HG02759 (cell line): ENCODE data around the gene ARHGEF1.

Source experiments
- ATAC-seq: cut with Tn5 transposase; IDR thresholded peaks from one replicate; pipeline ENCODE4 v1.9.1; 2021; ENCODE audit warnings: mild to moderate bottlenecking, moderate library complexity; ENCODE audit not compliant: unreplicated experiment

Gene ARHGEF1

DNA sequence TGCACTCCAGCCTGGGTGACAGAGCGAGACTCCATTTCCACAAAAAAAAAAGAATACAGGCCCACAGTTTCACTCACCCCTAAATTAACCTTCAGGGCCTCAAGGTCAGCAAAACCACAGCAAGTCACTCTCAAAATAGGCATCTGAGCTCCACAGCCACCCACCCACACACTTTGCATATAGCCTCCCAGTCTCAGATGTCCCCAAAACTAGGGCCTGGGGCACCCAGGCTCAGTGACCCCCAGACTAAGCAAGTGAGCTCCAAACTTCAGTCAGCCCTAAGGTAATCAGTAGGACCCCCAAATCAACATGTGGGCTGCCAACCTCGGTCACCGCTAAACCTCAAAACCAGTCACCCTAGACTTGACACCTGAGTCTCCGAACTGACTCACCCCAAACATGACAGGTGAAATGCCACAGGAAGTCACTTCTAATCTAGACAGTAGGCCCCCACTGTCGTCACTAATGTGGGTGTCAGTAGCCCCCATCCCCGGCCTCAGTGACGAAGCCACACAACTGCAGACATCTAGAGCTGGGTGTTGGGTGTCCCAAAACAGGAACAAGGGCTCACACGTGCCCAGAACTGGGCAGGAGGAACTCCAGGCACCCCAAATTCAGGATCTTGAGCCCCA lies 62.3 kb downstream of the ARHGEF1 start:
- ATAC-seq, result peak; percentile 86

DNA sequence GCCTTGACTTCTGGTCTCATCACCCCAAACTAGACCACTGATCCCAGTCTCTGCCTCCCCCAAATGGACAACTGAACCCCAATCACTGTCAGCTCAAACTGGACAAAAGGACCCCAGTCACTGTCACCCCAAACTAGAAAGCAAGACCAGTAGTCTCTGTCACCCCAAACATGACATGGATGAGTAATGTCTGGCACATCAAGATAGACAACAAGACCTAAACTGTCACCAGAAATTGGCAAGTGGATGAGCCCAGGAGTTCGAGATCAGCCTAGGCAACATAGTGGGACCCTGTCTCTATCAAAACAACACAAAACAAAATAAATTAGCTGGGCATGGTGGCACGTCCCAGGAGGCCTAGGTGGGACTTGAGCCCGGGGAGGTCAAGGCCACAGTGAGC lies 64.1 kb downstream of the ARHGEF1 start:
- no peak for ATAC-seq

DNA sequence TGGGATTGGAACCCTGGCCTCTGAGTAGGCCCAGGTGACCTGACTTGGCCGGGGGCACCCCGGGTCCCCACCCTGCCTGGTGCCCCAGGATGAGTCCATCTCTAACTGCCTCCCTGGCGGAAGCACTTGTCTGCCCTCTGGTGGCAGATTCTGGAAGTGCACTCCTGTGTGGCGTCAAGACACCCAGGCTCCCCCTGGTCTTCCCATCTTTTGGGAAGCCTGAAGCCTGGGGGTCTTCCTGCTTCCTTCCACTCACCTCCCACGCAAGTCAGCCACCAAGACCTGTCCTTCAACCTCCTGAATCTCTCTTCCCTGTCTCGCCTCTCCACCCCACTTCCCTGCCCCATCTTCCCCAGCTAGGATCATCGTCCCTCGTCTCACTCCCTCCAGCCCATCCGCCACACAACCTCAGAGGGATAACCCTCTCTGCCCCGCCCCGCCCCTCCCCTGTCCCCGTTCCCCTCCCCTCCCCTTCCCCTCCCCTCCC lies 68.7 kb downstream of the ARHGEF1 start:
- no peak for ATAC-seq

DNA sequence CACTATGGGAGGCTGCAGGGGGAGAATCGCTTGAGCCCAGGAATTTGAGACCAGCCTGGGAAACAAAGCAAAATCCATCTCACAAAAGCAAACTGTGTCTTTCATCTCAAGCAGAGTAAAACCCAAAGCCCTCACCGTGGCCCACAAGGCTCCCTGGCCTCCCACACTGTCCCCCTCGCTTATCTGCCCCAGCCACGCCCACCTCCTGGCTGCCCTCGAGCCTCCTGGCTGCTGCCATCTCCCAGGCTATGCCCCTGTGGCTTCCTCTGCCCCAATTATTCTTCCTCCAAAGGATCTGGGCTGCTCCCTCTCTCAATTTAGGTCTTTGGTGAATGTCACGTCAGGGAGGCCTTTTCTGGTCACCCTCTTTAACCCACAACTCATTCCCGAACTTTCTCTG lies 72.5 kb downstream of the ARHGEF1 start:
- no peak for ATAC-seq

DNA sequence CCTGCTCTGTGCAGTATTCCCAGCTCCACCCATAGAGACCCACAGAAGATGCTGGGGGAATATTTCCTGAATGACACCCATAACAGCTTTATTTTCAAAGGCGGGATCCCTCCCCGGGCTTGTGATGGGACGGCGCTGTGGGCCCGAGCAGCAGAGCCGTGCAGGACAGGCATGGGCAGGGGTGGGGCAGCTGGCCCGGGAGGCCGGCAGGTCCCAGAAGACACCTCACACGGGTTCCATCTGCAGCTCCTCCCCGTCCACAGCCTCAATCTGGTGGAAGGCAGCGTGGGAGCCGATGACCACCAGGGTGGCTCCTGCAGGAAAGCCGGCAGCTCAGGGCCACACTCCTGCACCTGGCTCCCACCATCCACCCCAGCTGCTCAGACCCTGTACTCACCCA lies 73.6 kb downstream of the ARHGEF1 start:
- ATAC-seq, result no peak
